Body of pancreas (tissue), 4 donors: Measurements from ENCODE around the gene RNF8. TPM values are rescaled to one million over a fixed set of nuclear protein-coding genes. Genes with fewer than 3 reads are reported as not detected.

ENCODE experiments used
- ATAC-seq: fragments of 150-250 bp; one replicate; pipeline ENCODE4 v1.9.1; 2016
- DNase-seq, 4 donors: peaks; one replicate each; pipeline ENCODE4 v3.0.0-alpha.2; 2019
- H3K27ac ChIP-seq, 4 donors: fragments of 200-600 bp; sonication (generic); 1 replicate in 3 of 4; 2 replicates in 1 of 4; pipeline versions ENCODE4 v1.5.1 to v1.6.1; 2016 to 2019; ENCODE audit warnings: mild to moderate bottlenecking in 1 of 4, mixed read lengths in 1 of 4, moderate library complexity in 1 of 4
- H3K27me3 ChIP-seq, 2 donors: fragments of 200-600 bp; sonication (generic); one replicate each; pipeline ENCODE4 v1.6.0; 2016; ENCODE audit warnings: mild to moderate bottlenecking in 1 of 2
- H3K36me3 ChIP-seq, 2 donors: fragments of 200-600 bp; sonication (generic); replicated peaks in 1 of 2; 2 replicates each; pipeline ENCODE4 v1.5.1; 2016; ENCODE audit warnings: low read depth in 2 of 2; ENCODE audit not compliant: insufficient read depth in 1 of 2
- H3K4me1 ChIP-seq: fragments of 200-600 bp; sonication (generic); one replicate; pipeline ENCODE4 v1.6.0; 2016
- H3K4me3 ChIP-seq, 2 donors: fragments of 200-600 bp; sonication (generic); 1 replicate in 1 of 2; 2 replicates in 1 of 2; pipeline ENCODE4 v1.5.1; 2016 to 2019
- H3K9me3 ChIP-seq, 3 donors: fragments of 200-600 bp; sonication (generic); 1 replicate in 2 of 3; 2 replicates in 1 of 3; pipeline ENCODE4 v1.5.1; 2016
- CTCF ChIP-seq, 7 experiments: fragments of 450-650 bp in 4 of 7; fragments of 200-600 bp in 3 of 7; sonication (generic) in 3 of 7; IDR thresholded peaks; one replicate each; pipeline ENCODE4 v1.5.1; 2016 to 2019; ENCODE audit warnings: antibody characterized with exemption in 7 of 7
- POLR2A ChIP-seq, 3 donors: fragments of 450-650 bp; IDR thresholded peaks; one replicate each; pipeline ENCODE4 v1.6.1; 2016; ENCODE audit warnings: antibody characterized with exemption in 3 of 3, mild to moderate bottlenecking in 2 of 3
- WGBS, 2 donors: methylation state at CpG; one replicate each; pipeline ENCODE4 v1.1.5; 2017; 5-methylcytosine and 5-hydroxymethylcytosine counted together
- intact Hi-C: fragments of 100-400 bp; cut with DNase I; formaldehyde crosslinking; loops from one replicate; pipeline ENCODE4 v1.15.1; 2023
- total RNA-seq, 2 donors: library from RNA; depleted of rRNA; stranded (reverse); fragments of >200 nt; gene quantifications; one replicate each; pipeline ENCODE4 v1.1.0, GENCODE V29; 2016

RNF8 gene
- total RNA-seq, 2 donors from 2014 or later, result 6.0 to 15.5 TPM

GRCh38 chr6:37369321-37370201 is 15.8 kb downstream of the RNF8 start:
- 24 to 47% methylated on average over 1 of the region's 1 CpG for WGBS, 2 donors
- no peak for ATAC-seq
- Histone ChIP-seq H3K27me3 (no peaks in the 10 kb centered on the region), H3K27ac (peak overlapping the region in 2 of 4 donors; percentile 31 to 54), H3K4me1 (peaks cover 35% of the 10 kb centered on the region), H3K36me3 (no peaks in the 10 kb centered on the region), H3K4me3 (no peak overlapping the region), H3K9me3 (no peaks in the 10 kb centered on the region)
- DNase-seq, result no peak
- TF ChIP-seq POLR2A (IDR thresholded peaks at IDR 0.05) (no peak), CTCF (IDR thresholded peaks at IDR 0.05) (no peak)
- intact Hi-C loops, result loop anchor here (10.0 kb wide), 1 partner anchor 195 kb away; no protein-coding TSS in a partner anchor

DNA sequence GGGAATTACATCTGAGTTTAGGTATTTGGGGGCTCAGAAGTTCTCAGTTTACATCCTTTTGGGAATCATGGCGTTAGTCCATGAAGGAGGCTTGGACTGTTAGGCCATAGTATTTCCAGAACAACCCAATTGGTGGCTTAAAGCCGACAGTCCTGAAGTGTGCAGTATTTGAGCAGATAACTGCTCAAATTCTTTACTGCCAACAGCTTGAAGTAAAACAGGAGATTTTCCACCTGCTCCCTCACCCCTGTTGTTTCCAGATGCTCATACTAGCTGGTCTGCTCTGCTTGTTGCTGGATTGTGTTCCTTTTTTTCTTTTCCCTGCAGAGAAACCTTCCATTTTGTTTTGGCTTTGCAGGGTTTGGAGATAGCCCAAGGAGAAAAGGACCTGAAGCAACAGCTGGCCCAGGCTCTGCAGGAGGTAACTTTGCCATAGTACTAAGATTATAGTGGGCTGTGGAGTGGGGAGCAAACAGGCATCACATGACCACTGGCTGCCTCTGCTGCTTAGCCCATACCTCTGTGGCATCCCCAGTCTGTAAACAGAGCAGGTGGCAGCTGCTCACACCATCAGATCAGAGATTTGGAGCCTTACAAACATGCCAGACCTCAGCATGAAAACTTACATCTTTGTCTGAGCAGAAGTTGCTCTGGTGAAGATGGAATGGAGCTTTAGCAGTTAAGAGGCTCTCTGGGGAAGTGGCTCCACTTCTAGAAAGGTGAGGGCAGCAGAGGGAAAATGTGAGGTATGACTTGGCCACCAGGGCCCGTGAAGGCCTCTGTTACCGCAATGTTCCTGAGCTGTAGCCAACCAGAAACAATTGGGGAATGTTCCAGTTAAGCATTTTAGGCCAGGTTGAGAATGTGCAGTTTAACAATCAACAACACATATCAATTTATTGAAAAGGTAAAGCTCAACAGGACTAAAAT is 17.6 kb downstream of the RNF8 start:
- peaks cover 23% of the 10 kb centered on the region for H3K4me1 ChIP-seq
- no peaks in the 10 kb centered on the region for H3K27me3 ChIP-seq
- peak overlapping the region in 3 of 4 donors; percentile 7 to 54 (median 51) for H3K27ac ChIP-seq
- H3K36me3 ChIP-seq, result no peaks in the 10 kb centered on the region
- DNase-seq (peak in 2 of 4 donors; percentile 7 to 13), ATAC-seq (peak; percentile 37)
- H3K9me3 ChIP-seq, result no peaks in the 10 kb centered on the region
- intact Hi-C loops, result loop anchor here (10.0 kb wide), 1 partner anchor 193 kb away; no protein-coding TSS in a partner anchor
- 69 to 74% methylated on average over 4 of the region's 4 CpGs for WGBS, 2 donors
- no peak for TF ChIP-seq POLR2A (IDR thresholded peaks at IDR 0.05)
- TF ChIP-seq CTCF (IDR thresholded peaks at IDR 0.05), result peak in 1 of 7 experiments; percentile 20
- H3K4me3 ChIP-seq, result no peak overlapping the region

DNA sequence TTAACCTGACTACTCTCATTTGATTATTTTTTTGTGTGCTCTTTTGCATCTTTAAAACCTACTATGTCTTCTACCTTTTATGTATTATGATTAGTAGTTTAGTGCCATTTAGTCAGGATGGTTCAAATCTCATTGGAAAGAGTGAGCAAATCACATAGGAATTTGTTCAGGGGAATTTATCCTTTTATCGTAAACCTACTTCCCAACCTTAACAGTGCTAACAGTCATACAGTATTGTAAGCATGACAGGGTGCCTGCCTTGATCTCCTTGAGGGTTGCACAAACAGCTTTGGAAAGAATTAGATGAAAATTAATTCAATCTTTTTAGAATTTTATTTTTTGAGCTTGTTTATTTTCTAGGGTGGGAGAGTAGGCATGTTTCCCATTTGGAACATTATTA is 18.3 kb downstream of the RNF8 start:
- intact Hi-C loops, result loop anchor here (10.0 kb wide), 1 partner anchor 193 kb away; no protein-coding TSS in a partner anchor
- no peak overlapping the region for H3K4me3 ChIP-seq
- no peaks in the 10 kb centered on the region for H3K9me3 ChIP-seq
- H3K27me3 ChIP-seq, result no peaks in the 10 kb centered on the region
- no peak for DNase-seq
- 68 to 70% methylated on average over 1 of the region's 1 CpG for WGBS, 2 donors
- peaks cover 20% of the 10 kb centered on the region for H3K4me1 ChIP-seq
- TF ChIP-seq POLR2A (IDR thresholded peaks at IDR 0.05), result no peak
- TF ChIP-seq CTCF (IDR thresholded peaks at IDR 0.05), result no peak
- peak overlapping the region in 3 of 4 donors; percentile 7 to 54 (median 51) for H3K27ac ChIP-seq
- no peaks in the 10 kb centered on the region for H3K36me3 ChIP-seq
- ATAC-seq, result peak; percentile 78

GRCh38 chr6:37373822-37374471 is 20.2 kb downstream of the RNF8 start:
- Histone ChIP-seq H3K9me3 (no peaks in the 10 kb centered on the region), H3K27me3 (no peaks in the 10 kb centered on the region), H3K4me1 (peaks cover 19% of the 10 kb centered on the region), H3K4me3 (no peak overlapping the region), H3K27ac (no peak overlapping the region), H3K36me3 (no peaks in the 10 kb centered on the region)
- DNase-seq, result no peak
- 88 to 93% methylated on average over 1 of the region's 1 CpG for WGBS, 2 donors
- TF ChIP-seq POLR2A (IDR thresholded peaks at IDR 0.05) (no peak), CTCF (IDR thresholded peaks at IDR 0.05) (no peak)
- intact Hi-C loops, result loop anchor here (10.0 kb wide), 1 partner anchor 191 kb away; no protein-coding TSS in a partner anchor
- ATAC-seq, result no peak
